ENCODE results near the gene SERPINA5. TPM values are rescaled to one million over a fixed set of nuclear protein-coding genes. Genes with fewer than 3 reads are reported as not detected.
"Not testable (repeated sequence)": the region's sequence is repeated elsewhere in the genome, so short reads cannot be mapped to it uniquely, and the experiment has no call there.

Gene SERPINA5
- total and polyA plus RNA-seq, 2 donors: 0.24 to 1.7 TPM

- Histone ChIP-seq H3K4me1 (ENCODE audit: control insufficient read depth in 2 of 2, insufficient read depth in 2 of 2, low read length in 2 of 2) (no peaks in the 10 kb centered on the region), H3K36me3 (ENCODE audit: control insufficient read depth in 2 of 2, insufficient read depth in 2 of 2, low read length in 1 of 2) (no peaks in the 10 kb centered on the region), H3K4me3 (ENCODE audit: low read length in 2 of 2) (no peak overlapping the region), H3K27me3 (ENCODE audit: control insufficient read depth in 2 of 2, insufficient read depth in 1 of 2, low read length in 1 of 2) (no peaks in the 10 kb centered on the region), H3K27ac (ENCODE audit: low read depth in 1 of 2, low read length in 1 of 2) (no peak overlapping the region), H3K9me3 (ENCODE audit: control insufficient read depth in 2 of 2, insufficient read depth in 1 of 2, low read length in 1 of 2) (no peaks in the 10 kb centered on the region)
- WGBS: 91% methylated on average over 6 of the region's 6 CpGs
- no peak for DNase-seq (ENCODE audit: low read depth in 6 of 9, low spot score in 9 of 9)
These were observed 51.9 kb downstream of the SERPINA5 start for GRCh38 chr14:94633121-94633520.

GRCh38 chr14:94635154-94635553 is 53.9 kb downstream of the SERPINA5 start:
- 86% methylated on average over 1 of the region's 1 CpG for WGBS
- H3K4me1 ChIP-seq (ENCODE audit: control insufficient read depth in 2 of 2, insufficient read depth in 2 of 2, low read length in 2 of 2): no peaks in the 10 kb centered on the region
- H3K4me3 ChIP-seq (ENCODE audit: low read length in 2 of 2): no peak overlapping the region
- no peak overlapping the region for H3K27ac ChIP-seq (ENCODE audit: low read depth in 1 of 2, low read length in 1 of 2)
- H3K27me3 ChIP-seq (ENCODE audit: control insufficient read depth in 2 of 2, insufficient read depth in 1 of 2, low read length in 1 of 2): no peaks in the 10 kb centered on the region
- DNase-seq (ENCODE audit: low read depth in 6 of 9, low spot score in 9 of 9): no peak
- no peaks in the 10 kb centered on the region for H3K36me3 ChIP-seq (ENCODE audit: control insufficient read depth in 2 of 2, insufficient read depth in 2 of 2, low read length in 1 of 2)
- no peaks in the 10 kb centered on the region for H3K9me3 ChIP-seq (ENCODE audit: control insufficient read depth in 2 of 2, insufficient read depth in 1 of 2, low read length in 1 of 2)

- 82% methylated on average over 2 of the region's 2 CpGs for WGBS
- H3K4me3 ChIP-seq (ENCODE audit: low read length in 2 of 2): no peak overlapping the region
- H3K4me1 ChIP-seq (ENCODE audit: control insufficient read depth in 2 of 2, insufficient read depth in 2 of 2, low read length in 2 of 2): no peaks in the 10 kb centered on the region
- no peak for DNase-seq (ENCODE audit: low read depth in 6 of 9, low spot score in 9 of 9)
- no peaks in the 10 kb centered on the region for H3K36me3 ChIP-seq (ENCODE audit: control insufficient read depth in 2 of 2, insufficient read depth in 2 of 2, low read length in 1 of 2)
- no peaks in the 10 kb centered on the region for H3K9me3 ChIP-seq (ENCODE audit: control insufficient read depth in 2 of 2, insufficient read depth in 1 of 2, low read length in 1 of 2)
- no peak overlapping the region for H3K27ac ChIP-seq (ENCODE audit: low read depth in 1 of 2, low read length in 1 of 2)
- H3K27me3 ChIP-seq (ENCODE audit: control insufficient read depth in 2 of 2, insufficient read depth in 1 of 2, low read length in 1 of 2): no peaks in the 10 kb centered on the region
These were observed 55.7 kb downstream of the SERPINA5 start for GRCh38 chr14:94636744-94637412.

GRCh38 chr14:94637814-94638213 is 56.6 kb downstream of the SERPINA5 start:
- WGBS: 93% methylated on average over 7 of the region's 8 CpGs

GRCh38 chr14:94638339-94638738 is 57.1 kb downstream of the SERPINA5 start:
- Histone ChIP-seq H3K36me3 (ENCODE audit: control insufficient read depth in 2 of 2, insufficient read depth in 2 of 2, low read length in 1 of 2) (no peaks in the 10 kb centered on the region), H3K4me1 (ENCODE audit: control insufficient read depth in 2 of 2, insufficient read depth in 2 of 2, low read length in 2 of 2) (no peaks in the 10 kb centered on the region), H3K27ac (ENCODE audit: low read depth in 1 of 2, low read length in 1 of 2) (no peak overlapping the region), H3K27me3 (ENCODE audit: control insufficient read depth in 2 of 2, insufficient read depth in 1 of 2, low read length in 1 of 2) (no peaks in the 10 kb centered on the region), H3K9me3 (ENCODE audit: control insufficient read depth in 2 of 2, insufficient read depth in 1 of 2, low read length in 1 of 2) (no peaks in the 10 kb centered on the region), H3K4me3 (ENCODE audit: low read length in 2 of 2) (no peak overlapping the region)
- DNase-seq (ENCODE audit: low read depth in 6 of 9, low spot score in 9 of 9): no peak
- WGBS: 76% methylated on average over 2 of the region's 2 CpGs

More at GRCh38 chr14:94637814-94638213, 56.6 kb downstream of the SERPINA5 start:
- H3K4me1 ChIP-seq (ENCODE audit: control insufficient read depth in 2 of 2, insufficient read depth in 2 of 2, low read length in 2 of 2); H3K4me3 ChIP-seq (ENCODE audit: low read length in 2 of 2); DNase-seq (ENCODE audit: low read depth in 6 of 9, low spot score in 9 of 9); H3K36me3 ChIP-seq (ENCODE audit: control insufficient read depth in 2 of 2, insufficient read depth in 2 of 2, low read length in 1 of 2); H3K9me3 ChIP-seq (ENCODE audit: control insufficient read depth in 2 of 2, insufficient read depth in 1 of 2, low read length in 1 of 2); H3K27me3 ChIP-seq (ENCODE audit: control insufficient read depth in 2 of 2, insufficient read depth in 1 of 2, low read length in 1 of 2); H3K27ac ChIP-seq (ENCODE audit: low read depth in 1 of 2, low read length in 1 of 2): not testable (repeated sequence)

- Histone ChIP-seq H3K4me1 (ENCODE audit: control insufficient read depth in 2 of 2, insufficient read depth in 2 of 2, low read length in 2 of 2) (no peaks in the 10 kb centered on the region), H3K4me3 (ENCODE audit: low read length in 2 of 2) (no peak overlapping the region)
- WGBS: 91% methylated on average over 11 of the region's 11 CpGs
These were observed 58.0 kb downstream of the SERPINA5 start for GRCh38 chr14:94638961-94639817.

GRCh38 chr14:94640721-94641631 is 59.8 kb downstream of the SERPINA5 start:
- 95% methylated on average over 10 of the region's 10 CpGs for WGBS
- Histone ChIP-seq H3K4me1 (ENCODE audit: control insufficient read depth in 2 of 2, insufficient read depth in 2 of 2, low read length in 2 of 2) (no peaks in the 10 kb centered on the region), H3K27me3 (ENCODE audit: control insufficient read depth in 2 of 2, insufficient read depth in 1 of 2, low read length in 1 of 2) (no peaks in the 10 kb centered on the region), H3K4me3 (ENCODE audit: low read length in 2 of 2) (no peak overlapping the region), H3K9me3 (ENCODE audit: control insufficient read depth in 2 of 2, insufficient read depth in 1 of 2, low read length in 1 of 2) (no peaks in the 10 kb centered on the region), H3K36me3 (ENCODE audit: control insufficient read depth in 2 of 2, insufficient read depth in 2 of 2, low read length in 1 of 2) (no peaks in the 10 kb centered on the region), H3K27ac (ENCODE audit: low read depth in 1 of 2, low read length in 1 of 2) (no peak overlapping the region)
- no peak for DNase-seq (ENCODE audit: low read depth in 6 of 9, low spot score in 9 of 9)

More at GRCh38 chr14:94638961-94639817, 58.0 kb downstream of the SERPINA5 start:
- no peaks in the 10 kb centered on the region for H3K27me3 ChIP-seq (ENCODE audit: control insufficient read depth in 2 of 2, insufficient read depth in 1 of 2, low read length in 1 of 2)
- no peaks in the 10 kb centered on the region for H3K36me3 ChIP-seq (ENCODE audit: control insufficient read depth in 2 of 2, insufficient read depth in 2 of 2, low read length in 1 of 2)
- H3K9me3 ChIP-seq (ENCODE audit: control insufficient read depth in 2 of 2, insufficient read depth in 1 of 2, low read length in 1 of 2): no peaks in the 10 kb centered on the region
- H3K27ac ChIP-seq (ENCODE audit: low read depth in 1 of 2, low read length in 1 of 2): no peak overlapping the region
- no peak for DNase-seq (ENCODE audit: low read depth in 6 of 9, low spot score in 9 of 9)

- DNase-seq (ENCODE audit: low read depth in 6 of 9, low spot score in 9 of 9): no peak
- H3K9me3 ChIP-seq (ENCODE audit: control insufficient read depth in 2 of 2, insufficient read depth in 1 of 2, low read length in 1 of 2): no peaks in the 10 kb centered on the region
- 96% methylated on average over 12 of the region's 12 CpGs for WGBS
These were observed 60.4 kb downstream of the SERPINA5 start for GRCh38 chr14:94641632-94641955.

More at GRCh38 chr14:94641632-94641955, 60.4 kb downstream of the SERPINA5 start:
- H3K4me3 ChIP-seq (ENCODE audit: low read length in 2 of 2): no peak overlapping the region
- H3K4me1 ChIP-seq (ENCODE audit: control insufficient read depth in 2 of 2, insufficient read depth in 2 of 2, low read length in 2 of 2): no peaks in the 10 kb centered on the region
- H3K36me3 ChIP-seq (ENCODE audit: control insufficient read depth in 2 of 2, insufficient read depth in 2 of 2, low read length in 1 of 2): no peaks in the 10 kb centered on the region
- no peaks in the 10 kb centered on the region for H3K27me3 ChIP-seq (ENCODE audit: control insufficient read depth in 2 of 2, insufficient read depth in 1 of 2, low read length in 1 of 2)
- H3K27ac ChIP-seq (ENCODE audit: low read depth in 1 of 2, low read length in 1 of 2): no peak overlapping the region
